Parathyroid adenoma (tissue), 2 donors: ENCODE results near the gene IL13RA1.

Source experiments
- H2AFZ ChIP-seq: fragments of 300-600 bp; sonication (generic); one replicate; pipeline ENCODE4 v1.7.0; 2017; ENCODE audit warnings: antibody characterized with exemption, mild to moderate bottlenecking
- H3K27ac ChIP-seq: fragments of 300-600 bp; sonication (generic); one replicate; pipeline ENCODE4 v1.7.0; 2017
- H3K27me3 ChIP-seq: fragments of 300-600 bp; sonication (generic); one replicate; pipeline ENCODE4 v1.7.0; 2017; ENCODE audit warnings: low read length; ENCODE audit not compliant: control insufficient read depth, insufficient read depth
- H3K36me3 ChIP-seq: fragments of 300-600 bp; sonication (generic); one replicate; pipeline ENCODE4 v1.7.0; 2017; ENCODE audit warnings: low read length; ENCODE audit not compliant: control insufficient read depth, insufficient read depth
- H3K4me1 ChIP-seq: fragments of 300-600 bp; sonication (generic); one replicate; pipeline ENCODE4 v1.7.0; 2017; ENCODE audit warnings: control low read depth
- H3K4me2 ChIP-seq: fragments of 300-600 bp; sonication (generic); one replicate; pipeline ENCODE4 v1.7.0; 2017; ENCODE audit warnings: low read length
- H3K4me3 ChIP-seq: fragments of 300-600 bp; sonication (generic); one replicate; pipeline ENCODE4 v1.7.0; 2017; ENCODE audit warnings: low read depth, low read length
- H3K79me2 ChIP-seq: fragments of 300-600 bp; sonication (generic); one replicate; pipeline ENCODE4 v1.7.0; 2017; ENCODE audit warnings: control low read depth
- H3K9ac ChIP-seq: fragments of 300-600 bp; sonication (generic); one replicate; pipeline ENCODE4 v1.7.0; 2017; ENCODE audit warnings: mild to moderate bottlenecking
- H3K9me3 ChIP-seq: fragments of 300-600 bp; sonication (generic); one replicate; pipeline ENCODE4 v1.7.0; 2017; ENCODE audit warnings: low read length; ENCODE audit not compliant: control insufficient read depth
- TF ChIP-seq, protein P1 (sequence below): fragments of 300-600 bp; sonication (generic); IDR thresholded peaks from one replicate; pipeline ENCODE4 v1.7.0; 2017; ENCODE audit warnings: antibody characterized with exemption, mild to moderate bottlenecking
- donor health status: primary hyperparathyroidism.

IL13RA1 gene

GRCh38 chrX:118761939-118762707 is 34.7 kb downstream of the IL13RA1 start:
- TF ChIP-seq, protein P1, sequence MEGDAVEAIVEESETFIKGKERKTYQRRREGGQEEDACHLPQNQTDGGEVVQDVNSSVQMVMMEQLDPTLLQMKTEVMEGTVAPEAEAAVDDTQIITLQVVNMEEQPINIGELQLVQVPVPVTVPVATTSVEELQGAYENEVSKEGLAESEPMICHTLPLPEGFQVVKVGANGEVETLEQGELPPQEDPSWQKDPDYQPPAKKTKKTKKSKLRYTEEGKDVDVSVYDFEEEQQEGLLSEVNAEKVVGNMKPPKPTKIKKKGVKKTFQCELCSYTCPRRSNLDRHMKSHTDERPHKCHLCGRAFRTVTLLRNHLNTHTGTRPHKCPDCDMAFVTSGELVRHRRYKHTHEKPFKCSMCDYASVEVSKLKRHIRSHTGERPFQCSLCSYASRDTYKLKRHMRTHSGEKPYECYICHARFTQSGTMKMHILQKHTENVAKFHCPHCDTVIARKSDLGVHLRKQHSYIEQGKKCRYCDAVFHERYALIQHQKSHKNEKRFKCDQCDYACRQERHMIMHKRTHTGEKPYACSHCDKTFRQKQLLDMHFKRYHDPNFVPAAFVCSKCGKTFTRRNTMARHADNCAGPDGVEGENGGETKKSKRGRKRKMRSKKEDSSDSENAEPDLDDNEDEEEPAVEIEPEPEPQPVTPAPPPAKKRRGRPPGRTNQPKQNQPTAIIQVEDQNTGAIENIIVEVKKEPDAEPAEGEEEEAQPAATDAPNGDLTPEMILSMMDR: no peak

GRCh38 chrX:118763489-118763888 is 36.1 kb downstream of the IL13RA1 start:
- no peak overlapping the region for H3K4me3 ChIP-seq
- no peak overlapping the region for H3K27ac ChIP-seq
- H3K27me3 ChIP-seq: no peaks in the 10 kb centered on the region
- no peaks in the 10 kb centered on the region for H3K36me3 ChIP-seq
- TF ChIP-seq, protein P1: no peak
- H2AFZ ChIP-seq: no peak overlapping the region
- no peak overlapping the region for H3K4me2 ChIP-seq
- H3K79me2 ChIP-seq: no peaks in the 10 kb centered on the region
- no peak overlapping the region for H3K9ac ChIP-seq
- H3K4me1 ChIP-seq: no peaks in the 10 kb centered on the region
- no peaks in the 10 kb centered on the region for H3K9me3 ChIP-seq

More at GRCh38 chrX:118761939-118762707, 34.7 kb downstream of the IL13RA1 start:
- Histone ChIP-seq H3K4me2 (no peak overlapping the region), H3K36me3 (no peaks in the 10 kb centered on the region), H2AFZ (no peak overlapping the region), H3K27me3 (no peaks in the 10 kb centered on the region), H3K79me2 (no peaks in the 10 kb centered on the region), H3K4me1 (no peaks in the 10 kb centered on the region), H3K4me3 (no peak overlapping the region), H3K9me3 (no peaks in the 10 kb centered on the region), H3K27ac (no peak overlapping the region), H3K9ac (no peak overlapping the region)

- no peaks in the 10 kb centered on the region for H3K4me1 ChIP-seq
- no peak overlapping the region for H2AFZ ChIP-seq
- no peak overlapping the region for H3K4me3 ChIP-seq
- H3K4me2 ChIP-seq: no peak overlapping the region
- H3K9me3 ChIP-seq: no peaks in the 10 kb centered on the region
- H3K27me3 ChIP-seq: no peaks in the 10 kb centered on the region
- TF ChIP-seq, protein P1: no peak
- no peak overlapping the region for H3K27ac ChIP-seq
- H3K9ac ChIP-seq: no peak overlapping the region
- no peaks in the 10 kb centered on the region for H3K79me2 ChIP-seq
- no peaks in the 10 kb centered on the region for H3K36me3 ChIP-seq
These were observed 36.7 kb downstream of the IL13RA1 start for GRCh38 chrX:118764122-118764521.

- TF ChIP-seq, protein P1: no peak
- Histone ChIP-seq H3K27ac (no peak overlapping the region), H3K27me3 (no peaks in the 10 kb centered on the region), H3K79me2 (no peaks in the 10 kb centered on the region), H3K4me2 (no peak overlapping the region), H2AFZ (no peak overlapping the region), H3K9me3 (no peaks in the 10 kb centered on the region), H3K36me3 (no peaks in the 10 kb centered on the region), H3K9ac (no peak overlapping the region), H3K4me1 (no peaks in the 10 kb centered on the region), H3K4me3 (no peak overlapping the region)
These were observed 42.8 kb downstream of the IL13RA1 start for GRCh38 chrX:118770133-118770760.
